Retinal pigment epithelial cell (primary cell): Measurements from ENCODE around the gene CBL.

Experiments
- DNase-seq: peaks from one replicate; pipeline ENCODE4 v3.0.0-alpha.2; 2010; ENCODE audit warnings: low read depth
- H3K4me3 ChIP-seq: 2 replicates; pipeline ENCODE4 v1.5.1; 2011; ENCODE audit warnings: mild to moderate bottlenecking, low read length, control low read depth, moderate library complexity
- TF ChIP-seq, protein P1 (sequence below): conservative IDR thresholded peaks from 2 replicates; pipeline ENCODE4 v1.5.1; 2011; ENCODE audit warnings: low read depth, low read length, control low read depth, inconsistent platforms

The CBL gene

DNA sequence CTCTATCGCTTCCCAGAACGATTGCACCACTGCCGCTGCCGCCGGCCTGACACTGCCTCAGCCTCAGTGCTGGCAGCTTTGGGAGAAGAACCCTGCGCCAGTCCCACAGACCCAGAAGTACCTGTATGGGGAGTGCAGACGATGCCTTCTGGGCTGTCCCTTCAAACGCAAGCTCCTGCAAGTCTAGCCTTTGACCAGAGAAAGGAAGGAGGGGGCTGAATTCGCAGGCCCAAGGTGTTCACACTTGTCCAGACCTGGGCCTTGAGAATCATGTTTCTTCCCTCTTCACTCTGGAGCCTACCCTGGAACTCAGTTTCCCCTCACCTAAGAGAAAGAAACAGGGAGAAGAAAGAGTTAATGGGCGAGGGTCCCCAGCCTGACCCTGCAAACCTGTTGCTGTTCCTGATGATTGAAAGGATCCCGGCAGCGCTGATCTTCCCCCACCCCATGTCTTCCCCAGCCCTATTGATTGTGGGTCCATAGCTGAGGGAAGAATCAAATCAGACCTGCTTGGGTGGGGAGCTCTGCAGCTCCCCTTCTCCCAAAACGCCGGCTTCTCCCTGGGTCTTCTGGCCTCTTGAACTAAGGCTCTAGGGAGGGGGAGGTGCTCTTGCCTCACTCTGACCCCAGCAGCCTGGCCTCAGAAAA is 111.6 kb downstream of the CBL start:
- TF ChIP-seq, protein P1, sequence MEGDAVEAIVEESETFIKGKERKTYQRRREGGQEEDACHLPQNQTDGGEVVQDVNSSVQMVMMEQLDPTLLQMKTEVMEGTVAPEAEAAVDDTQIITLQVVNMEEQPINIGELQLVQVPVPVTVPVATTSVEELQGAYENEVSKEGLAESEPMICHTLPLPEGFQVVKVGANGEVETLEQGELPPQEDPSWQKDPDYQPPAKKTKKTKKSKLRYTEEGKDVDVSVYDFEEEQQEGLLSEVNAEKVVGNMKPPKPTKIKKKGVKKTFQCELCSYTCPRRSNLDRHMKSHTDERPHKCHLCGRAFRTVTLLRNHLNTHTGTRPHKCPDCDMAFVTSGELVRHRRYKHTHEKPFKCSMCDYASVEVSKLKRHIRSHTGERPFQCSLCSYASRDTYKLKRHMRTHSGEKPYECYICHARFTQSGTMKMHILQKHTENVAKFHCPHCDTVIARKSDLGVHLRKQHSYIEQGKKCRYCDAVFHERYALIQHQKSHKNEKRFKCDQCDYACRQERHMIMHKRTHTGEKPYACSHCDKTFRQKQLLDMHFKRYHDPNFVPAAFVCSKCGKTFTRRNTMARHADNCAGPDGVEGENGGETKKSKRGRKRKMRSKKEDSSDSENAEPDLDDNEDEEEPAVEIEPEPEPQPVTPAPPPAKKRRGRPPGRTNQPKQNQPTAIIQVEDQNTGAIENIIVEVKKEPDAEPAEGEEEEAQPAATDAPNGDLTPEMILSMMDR: no peak
- no peak for DNase-seq
- no peak overlapping the region for H3K4me3 ChIP-seq

DNA sequence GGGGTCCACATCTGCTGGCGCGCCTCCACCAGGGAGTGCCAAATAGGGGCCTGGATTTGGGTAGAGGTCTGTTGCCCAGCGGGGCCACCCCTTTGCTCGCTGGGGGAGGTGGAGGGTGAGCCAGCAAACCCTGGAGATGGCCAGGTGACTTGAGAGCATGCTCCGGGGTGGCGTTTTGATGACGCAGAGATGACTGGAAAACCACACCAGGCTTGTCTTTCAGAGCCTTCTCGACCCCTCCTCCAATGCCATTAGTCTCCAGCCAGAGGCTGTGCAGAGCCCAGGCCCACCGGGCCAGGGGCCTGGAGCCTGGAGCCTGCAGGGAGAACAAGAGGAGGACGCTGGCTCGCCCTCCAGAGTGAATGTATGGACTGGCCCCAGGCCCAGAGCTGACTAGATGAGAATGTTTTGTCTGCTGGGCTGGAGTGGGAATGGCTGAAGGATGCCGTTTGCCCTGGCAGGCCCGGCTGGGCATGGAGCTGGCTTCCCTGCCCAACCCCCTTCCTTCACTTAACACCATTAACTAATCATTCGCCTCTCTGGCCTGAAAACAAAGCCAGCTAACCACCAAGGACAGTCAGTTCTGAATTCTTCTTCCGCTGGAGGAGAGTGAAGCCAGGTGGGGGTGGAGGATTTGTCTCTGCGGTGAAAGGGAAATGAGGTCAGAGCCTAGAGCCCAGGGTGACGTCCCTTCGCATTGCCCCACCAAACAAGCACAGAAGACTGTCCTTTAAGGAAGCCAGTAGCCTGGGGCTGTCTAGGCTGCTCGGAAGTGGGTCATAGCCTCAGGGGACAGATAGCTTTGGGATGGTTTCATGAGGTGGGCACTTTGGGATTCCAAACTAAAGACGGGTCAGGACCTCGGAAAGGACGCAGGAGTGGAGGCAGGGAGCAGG is 112.3 kb downstream of the CBL start:
- TF ChIP-seq, protein P1: no peak
- DNase-seq: no peak
- no peak overlapping the region for H3K4me3 ChIP-seq

DNA sequence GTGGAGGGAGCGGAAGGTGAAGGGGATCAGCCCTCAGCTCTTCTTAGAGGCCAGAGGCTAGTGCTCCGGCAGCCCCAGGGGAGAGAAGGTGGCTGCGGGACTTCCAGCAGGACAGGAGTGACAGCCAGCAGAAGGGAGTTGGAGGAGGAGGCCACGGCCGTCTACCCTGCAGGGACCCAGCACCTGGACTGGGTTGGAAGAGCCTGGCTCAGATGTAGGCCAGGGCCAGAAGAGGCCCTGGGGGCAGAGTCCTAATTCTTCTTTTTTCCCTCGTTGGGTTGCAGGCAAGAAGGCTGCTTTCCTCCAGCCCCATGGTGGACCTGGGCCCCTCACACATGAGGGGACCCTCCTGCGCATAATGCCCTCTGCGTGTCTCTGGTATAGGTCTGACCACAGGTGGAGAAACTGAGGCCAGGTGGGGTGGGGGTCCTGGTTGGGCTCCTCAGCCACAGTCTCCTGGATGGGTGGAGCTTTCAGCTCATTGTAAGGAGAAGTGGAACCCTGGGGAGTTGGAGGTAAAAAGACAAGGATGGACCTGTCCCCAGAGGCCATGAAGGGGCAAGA is 113.1 kb downstream of the CBL start:
- no peak overlapping the region for H3K4me3 ChIP-seq
- TF ChIP-seq, protein P1: no peak
- DNase-seq: no peak

DNA sequence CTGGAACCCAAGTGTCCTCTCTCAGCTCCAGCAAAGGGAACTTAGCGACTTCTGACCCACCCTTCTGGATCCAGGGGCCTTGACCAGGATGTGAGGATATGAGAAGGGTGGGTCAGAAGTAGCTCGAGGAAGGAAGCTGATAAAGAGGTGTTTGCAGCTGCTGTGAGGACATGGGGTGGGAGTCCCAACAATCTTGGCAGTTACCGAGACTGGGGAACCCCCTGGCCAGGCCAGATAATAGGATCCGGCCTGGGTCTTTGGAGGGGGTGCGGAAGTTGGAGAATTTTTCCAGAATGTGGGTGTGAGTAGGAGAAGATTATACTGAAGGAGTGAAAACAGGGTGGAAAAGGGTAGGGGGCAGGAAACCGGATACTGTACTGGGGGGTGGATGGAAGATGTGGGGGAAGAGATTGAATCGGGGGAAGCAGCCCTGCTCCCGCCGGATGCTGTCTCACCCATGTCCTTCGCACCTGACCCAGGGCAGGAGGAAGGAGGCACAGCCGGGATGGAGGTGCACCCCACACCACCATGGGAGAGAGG is 113.6 kb downstream of the CBL start:
- no peak for DNase-seq
- TF ChIP-seq, protein P1: no peak

DNA sequence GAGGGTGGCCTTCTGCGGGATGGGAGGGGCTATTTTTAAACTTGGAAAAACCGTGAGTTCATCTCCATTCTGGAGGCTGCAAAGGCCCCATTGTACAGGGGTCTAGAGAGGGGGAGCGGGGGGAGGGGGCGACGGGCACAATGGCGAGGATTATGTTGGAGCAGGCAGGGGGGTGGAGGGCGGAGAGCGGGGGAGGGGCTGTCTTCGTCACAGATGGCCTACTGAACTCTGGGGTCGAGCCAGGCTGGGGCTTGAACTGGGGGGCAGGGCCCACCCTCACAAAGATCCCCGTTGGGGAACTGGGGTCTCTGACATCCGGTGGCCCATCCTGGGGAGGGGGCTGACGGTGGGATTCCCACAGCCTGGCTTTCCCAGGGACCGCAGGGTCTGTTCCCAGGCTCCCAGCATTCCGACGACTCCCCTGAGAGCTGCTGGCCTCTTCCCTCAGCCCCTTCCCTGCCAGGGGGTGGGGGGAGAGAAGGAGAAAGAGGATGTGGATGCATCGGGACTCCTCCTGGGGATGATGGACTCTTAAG is 114.2 kb downstream of the CBL start:
- TF ChIP-seq, protein P1: no peak
- peak overlapping the region; percentile 46 for H3K4me3 ChIP-seq
- no peak for DNase-seq

More for the DNA sequence above, 113.6 kb downstream of the CBL start:
- H3K4me3 ChIP-seq: no peak overlapping the region

DNA sequence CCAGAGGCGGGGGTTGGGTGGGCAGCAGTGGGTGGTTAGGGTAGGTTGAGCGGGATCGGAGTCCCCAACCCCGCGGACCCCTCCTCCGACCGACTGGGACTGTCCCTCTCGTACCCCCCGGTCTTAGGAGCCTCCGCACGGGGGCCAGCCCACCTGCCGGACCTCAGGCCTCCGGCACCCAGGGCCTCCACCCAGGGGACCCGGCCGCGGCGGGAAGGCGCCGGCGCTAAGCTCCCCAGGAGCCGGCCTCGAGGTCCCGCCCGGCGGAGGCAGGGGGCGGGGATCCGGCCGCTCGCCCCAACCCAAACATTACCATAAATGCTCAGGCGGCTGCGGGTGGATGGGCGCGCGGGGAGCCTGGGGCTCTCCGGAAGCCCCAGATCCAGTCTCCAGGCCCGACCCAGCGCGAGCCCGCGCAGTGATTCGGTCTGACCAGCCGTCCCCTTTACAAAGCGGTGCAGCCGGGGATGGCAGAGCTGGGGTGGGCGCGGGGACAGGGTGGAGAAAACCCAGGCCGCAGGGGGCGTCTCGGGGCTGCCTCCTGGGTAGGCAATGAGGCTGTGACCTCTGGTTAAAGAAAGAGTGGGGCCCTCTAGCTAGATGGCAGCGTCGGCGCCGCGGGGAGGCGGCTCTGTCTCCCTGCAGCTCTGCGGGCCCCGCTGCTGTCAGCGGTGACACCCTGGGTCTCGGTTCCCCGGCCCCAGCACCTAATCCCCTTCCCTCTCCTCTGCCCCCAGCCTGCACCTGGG is 114.8 kb downstream of the CBL start:
- H3K4me3 ChIP-seq: peak overlapping the region; percentile 46
- TF ChIP-seq, protein P1: no peak
- no peak for DNase-seq
